A549 treated with CpdA at 1 μM for 4 hours (cell line): ENCODE data around the gene SKIL. TPM values are rescaled to one million over a fixed set of nuclear protein-coding genes. Genes with fewer than 3 reads are reported as not detected.

Experiments
- total RNA-seq: library from RNA; stranded (reverse); fragments of 200-300 nt; extraction: Qiagen RNA extraction; gene quantifications from 5 replicates; pipeline ENCODE4 v1.2.3, GENCODE V29; 2022; ENCODE audit warnings: low read depth

Gene SKIL, protein sequence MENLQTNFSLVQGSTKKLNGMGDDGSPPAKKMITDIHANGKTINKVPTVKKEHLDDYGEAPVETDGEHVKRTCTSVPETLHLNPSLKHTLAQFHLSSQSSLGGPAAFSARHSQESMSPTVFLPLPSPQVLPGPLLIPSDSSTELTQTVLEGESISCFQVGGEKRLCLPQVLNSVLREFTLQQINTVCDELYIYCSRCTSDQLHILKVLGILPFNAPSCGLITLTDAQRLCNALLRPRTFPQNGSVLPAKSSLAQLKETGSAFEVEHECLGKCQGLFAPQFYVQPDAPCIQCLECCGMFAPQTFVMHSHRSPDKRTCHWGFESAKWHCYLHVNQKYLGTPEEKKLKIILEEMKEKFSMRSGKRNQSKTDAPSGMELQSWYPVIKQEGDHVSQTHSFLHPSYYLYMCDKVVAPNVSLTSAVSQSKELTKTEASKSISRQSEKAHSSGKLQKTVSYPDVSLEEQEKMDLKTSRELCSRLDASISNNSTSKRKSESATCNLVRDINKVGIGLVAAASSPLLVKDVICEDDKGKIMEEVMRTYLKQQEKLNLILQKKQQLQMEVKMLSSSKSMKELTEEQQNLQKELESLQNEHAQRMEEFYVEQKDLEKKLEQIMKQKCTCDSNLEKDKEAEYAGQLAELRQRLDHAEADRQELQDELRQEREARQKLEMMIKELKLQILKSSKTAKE
- 18.4 to 31.8 TPM (median 23.3 TPM) in 5 replicates for total RNA-seq

DNA sequence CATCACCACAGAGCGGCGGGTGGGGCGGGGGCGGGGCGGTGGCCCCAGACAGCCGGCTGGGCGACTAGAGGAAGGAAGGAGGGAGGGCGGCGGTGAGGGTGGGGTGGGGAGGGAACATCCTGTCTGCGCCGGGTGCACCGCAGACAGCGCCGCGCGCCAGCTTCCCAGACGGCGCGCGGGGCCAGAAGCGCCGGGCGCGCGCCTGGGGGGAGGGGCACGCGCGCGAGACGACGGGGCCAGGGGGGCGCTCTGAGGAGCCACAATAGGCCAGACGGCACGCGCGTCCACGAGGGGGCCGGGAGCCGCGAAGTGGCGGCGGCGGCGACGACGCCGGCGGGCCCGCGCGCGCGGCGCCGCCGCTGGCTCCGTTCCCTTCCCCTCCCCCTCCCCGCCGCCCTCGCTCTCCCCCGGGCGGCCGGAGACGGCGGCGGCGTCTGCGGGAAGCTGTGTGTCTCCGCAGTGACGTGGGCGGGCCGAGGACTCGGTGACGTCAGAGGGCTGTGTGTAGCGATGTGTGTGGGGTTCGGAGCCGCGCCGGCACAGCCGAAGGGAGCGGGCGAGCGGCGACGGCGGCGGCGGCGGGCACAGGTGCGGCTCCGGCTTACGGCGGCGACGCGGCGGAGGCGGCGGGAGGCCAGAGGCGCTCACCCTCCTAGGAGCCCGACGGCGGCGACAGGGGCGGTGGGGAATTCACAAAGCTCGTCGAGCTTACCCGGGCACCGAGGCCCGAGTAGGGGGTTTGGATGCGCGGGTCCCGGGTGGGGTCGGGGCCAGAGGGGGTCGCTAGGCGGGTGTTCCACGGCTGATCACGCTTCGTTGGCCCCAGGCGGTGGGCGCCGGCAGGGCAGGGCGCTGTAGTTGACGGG, at the start of gene SKIL:
Gene SKIL, plus strand, starts transcription at position 540 of the 866 bp plus-strand sequence. CDS start 2,617 bp downstream, outside the sequence.

DNA sequence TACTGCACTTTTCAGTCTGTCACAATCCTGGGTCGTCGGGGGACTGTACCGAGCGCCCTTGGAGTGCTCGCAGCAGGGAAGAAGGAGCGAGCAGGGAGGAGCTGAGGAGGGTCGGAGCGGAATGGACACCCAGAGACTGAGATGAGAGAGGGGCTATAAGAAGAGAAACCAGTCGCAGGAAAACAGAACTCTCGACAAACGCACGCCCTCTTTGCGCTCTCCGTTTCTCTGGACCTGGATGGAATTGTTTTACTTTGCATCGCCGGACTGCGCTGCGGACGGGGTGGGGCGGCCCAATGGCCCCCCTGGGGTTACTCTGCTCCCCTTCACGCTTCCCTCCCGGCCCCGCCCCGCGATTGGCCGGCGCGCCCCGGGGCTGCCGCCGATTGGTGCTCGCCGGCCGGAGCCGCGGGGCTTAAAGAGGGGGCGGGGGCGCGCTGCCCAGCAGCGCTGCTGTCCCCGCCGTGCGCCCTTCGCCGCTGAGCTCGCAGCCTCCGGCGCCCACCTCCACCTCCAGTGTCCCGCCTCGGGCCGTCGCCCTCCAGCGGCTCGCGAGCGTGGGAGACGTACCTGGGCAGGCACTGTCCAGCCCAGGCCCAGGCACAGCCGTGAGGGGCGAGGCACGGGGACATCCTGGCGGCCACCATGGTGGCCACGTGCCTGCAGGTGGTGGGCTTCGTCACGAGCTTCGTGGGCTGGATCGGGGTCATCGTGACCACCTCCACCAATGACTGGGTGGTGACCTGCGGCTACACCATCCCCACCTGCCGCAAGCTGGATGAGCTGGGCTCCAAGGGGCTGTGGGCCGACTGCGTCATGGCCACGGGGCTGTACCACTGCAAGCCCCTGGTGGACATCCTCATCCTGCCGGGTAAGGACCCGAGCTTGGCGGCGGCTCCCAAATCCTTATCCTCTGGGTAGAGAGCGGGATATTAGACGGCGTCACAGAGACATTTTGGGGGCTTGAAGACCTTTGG, 61.2 kb downstream of the SKIL start, which contains the start of gene CLDN11:
Gene CLDN11, plus strand, starts transcription at position 447 of the 977 bp plus-strand sequence. Its CDS starts 199 bp downstream, at position 646.

Other genes with a start within 250 kb of the SKIL start
- 9.5 to 16.8 TPM (median 14.0 TPM) in 5 replicates for gene PHC3, start 176.0 kb upstream of the SKIL start, total RNA-seq
- gene PRKCI, start 135.3 kb upstream of the SKIL start, total RNA-seq: 14.4 to 20.2 TPM (median 17.9 TPM) in 5 replicates
- gene CLDN11, start 61.2 kb downstream of the SKIL start, total RNA-seq: 0.14 to 0.26 TPM (median 0.22 TPM) in 5 replicates
- not detected in 5 replicates for gene SLC7A14, start 228.4 kb downstream of the SKIL start, total RNA-seq